Vagina (tissue), 2 donors: Measurements from ENCODE around the gene TLCD2.
"Not testable (repeated sequence)": the region's sequence is repeated elsewhere in the genome, so short reads cannot be mapped to it uniquely, and the experiment has no call there.

Experiments
- CTCF ChIP-seq, 3 experiments: fragments of 450-650 bp in 2 of 3; fragments of 200-600 bp in 1 of 3; sonication (generic) in 1 of 3; IDR thresholded peaks; one replicate each; pipeline ENCODE4 v1.5.1; 2017 to 2019; ENCODE audit warnings: antibody characterized with exemption in 3 of 3, mild to moderate bottlenecking in 2 of 3, moderate library complexity in 2 of 3
- POLR2A ChIP-seq, 2 donors: fragments of 450-650 bp; IDR thresholded peaks; one replicate each; pipeline ENCODE4 v1.6.1; 2017; ENCODE audit warnings: antibody characterized with exemption in 2 of 2, mild to moderate bottlenecking in 2 of 2, moderate library complexity in 2 of 2
- POLR2AphosphoS5 ChIP-seq, 2 donors: sonication (generic); formaldehyde crosslinking; IDR thresholded peaks; one replicate each; pipeline ENCODE4 v1.9.0; 2017; ENCODE audit warnings: antibody characterized with exemption in 2 of 2, mild to moderate bottlenecking in 2 of 2, low read depth in 1 of 2; ENCODE audit not compliant: insufficient read depth in 1 of 2

GRCh38 chr17:1722022-1722421, 11.8 kb upstream of the TLCD2 start:
- not testable (repeated sequence) for TF ChIP-seq CTCF, POLR2A (IDR thresholded peaks at IDR 0.05)
- peak in 1 of 2 donors; percentile 16 for TF ChIP-seq POLR2AphosphoS5 (IDR thresholded peaks at IDR 0.05; ENCODE audit: insufficient read depth in 1 of 2, low read depth in 1 of 2)
